Measurements from ENCODE around the gene FAM240A. TPM values are rescaled to one million over a fixed set of nuclear protein-coding genes. Genes with fewer than 3 reads are reported as not detected.
"Not testable (repeated sequence)": the region's sequence is repeated elsewhere in the genome, so short reads cannot be mapped to it uniquely, and the experiment has no call there.

Gene FAM240A
- total RNA-seq, 1 donor, result not detected

DNA sequence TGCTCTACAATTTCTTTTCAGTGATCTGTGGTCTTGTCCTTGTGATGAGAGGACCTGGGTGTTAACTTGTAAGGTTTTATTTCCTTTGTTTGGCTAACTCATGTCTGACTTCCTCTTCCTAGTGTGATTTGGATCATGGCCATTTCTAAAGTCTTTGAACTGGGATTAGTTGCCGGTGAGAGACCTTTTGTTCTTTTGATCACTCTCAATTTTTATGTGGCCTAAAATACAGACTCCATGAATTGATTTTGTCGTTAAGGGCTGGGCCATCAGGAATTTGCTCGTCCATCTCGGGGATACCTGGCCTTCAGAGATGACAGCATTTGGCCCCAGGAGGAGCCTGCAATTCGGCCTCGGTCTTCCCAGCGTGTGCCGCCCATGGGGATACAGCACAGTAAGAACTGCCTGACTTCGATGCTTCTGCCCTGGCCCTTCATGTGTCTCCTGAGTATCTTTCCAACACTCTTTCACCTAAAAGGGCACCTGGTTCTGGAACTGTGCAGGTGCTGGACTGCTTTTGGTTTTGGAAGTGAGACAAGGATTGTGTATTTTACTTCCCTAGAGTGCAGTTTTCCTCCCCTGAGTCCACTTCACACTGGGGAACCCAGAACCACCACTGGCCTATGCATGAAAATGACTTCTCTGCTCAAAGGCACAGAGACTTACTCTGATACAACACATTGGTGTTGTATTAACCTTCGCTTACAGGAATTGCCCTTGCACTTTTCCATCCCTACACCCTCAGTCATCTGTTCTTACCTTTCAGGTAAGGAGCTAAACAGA, 33.2 kb upstream of the FAM240A start:
- H3K4me3 ChIP-seq (ENCODE audit: low read depth, low read length), result no peak overlapping the region
- TF ChIP-seq, protein P1, sequence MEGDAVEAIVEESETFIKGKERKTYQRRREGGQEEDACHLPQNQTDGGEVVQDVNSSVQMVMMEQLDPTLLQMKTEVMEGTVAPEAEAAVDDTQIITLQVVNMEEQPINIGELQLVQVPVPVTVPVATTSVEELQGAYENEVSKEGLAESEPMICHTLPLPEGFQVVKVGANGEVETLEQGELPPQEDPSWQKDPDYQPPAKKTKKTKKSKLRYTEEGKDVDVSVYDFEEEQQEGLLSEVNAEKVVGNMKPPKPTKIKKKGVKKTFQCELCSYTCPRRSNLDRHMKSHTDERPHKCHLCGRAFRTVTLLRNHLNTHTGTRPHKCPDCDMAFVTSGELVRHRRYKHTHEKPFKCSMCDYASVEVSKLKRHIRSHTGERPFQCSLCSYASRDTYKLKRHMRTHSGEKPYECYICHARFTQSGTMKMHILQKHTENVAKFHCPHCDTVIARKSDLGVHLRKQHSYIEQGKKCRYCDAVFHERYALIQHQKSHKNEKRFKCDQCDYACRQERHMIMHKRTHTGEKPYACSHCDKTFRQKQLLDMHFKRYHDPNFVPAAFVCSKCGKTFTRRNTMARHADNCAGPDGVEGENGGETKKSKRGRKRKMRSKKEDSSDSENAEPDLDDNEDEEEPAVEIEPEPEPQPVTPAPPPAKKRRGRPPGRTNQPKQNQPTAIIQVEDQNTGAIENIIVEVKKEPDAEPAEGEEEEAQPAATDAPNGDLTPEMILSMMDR (IDR thresholded peaks at IDR 0.05; ENCODE audit: insufficient read depth, low read depth, low read length), result no peak

DNA sequence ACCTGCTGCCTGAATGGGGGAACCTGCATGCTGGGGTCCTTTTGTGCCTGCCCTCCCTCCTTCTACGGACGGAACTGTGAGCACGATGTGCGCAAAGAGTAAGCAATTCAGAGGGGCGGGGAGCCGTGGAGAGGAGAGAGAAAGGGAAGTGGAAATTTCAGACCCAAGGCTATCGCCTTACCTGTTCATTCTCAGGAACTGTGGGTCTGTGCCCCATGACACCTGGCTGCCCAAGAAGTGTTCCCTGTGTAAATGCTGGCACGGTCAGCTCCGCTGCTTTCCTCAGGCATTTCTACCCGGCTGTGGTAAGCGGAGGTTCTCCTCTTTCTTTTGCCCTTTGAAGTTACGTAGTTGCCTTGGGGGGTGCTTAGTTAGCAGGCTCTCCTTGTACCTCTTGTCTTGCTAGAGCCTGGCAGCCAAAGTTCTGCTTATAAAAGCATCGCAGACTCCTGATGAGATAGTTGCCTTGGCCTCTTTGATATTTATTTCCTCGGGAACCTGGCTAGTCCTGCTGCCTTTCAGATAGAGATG, 32.5 kb upstream of the FAM240A start:
- DNase-seq (ENCODE audit: low read depth), result no peak
- no peak overlapping the region for H3K4me3 ChIP-seq (ENCODE audit: low read depth, low read length)
- TF ChIP-seq, protein P1 (IDR thresholded peaks at IDR 0.05; ENCODE audit: insufficient read depth, low read depth, low read length), result no peak

More for the DNA sequence above, 33.2 kb upstream of the FAM240A start:
- no peak for DNase-seq (ENCODE audit: low read depth)

DNA sequence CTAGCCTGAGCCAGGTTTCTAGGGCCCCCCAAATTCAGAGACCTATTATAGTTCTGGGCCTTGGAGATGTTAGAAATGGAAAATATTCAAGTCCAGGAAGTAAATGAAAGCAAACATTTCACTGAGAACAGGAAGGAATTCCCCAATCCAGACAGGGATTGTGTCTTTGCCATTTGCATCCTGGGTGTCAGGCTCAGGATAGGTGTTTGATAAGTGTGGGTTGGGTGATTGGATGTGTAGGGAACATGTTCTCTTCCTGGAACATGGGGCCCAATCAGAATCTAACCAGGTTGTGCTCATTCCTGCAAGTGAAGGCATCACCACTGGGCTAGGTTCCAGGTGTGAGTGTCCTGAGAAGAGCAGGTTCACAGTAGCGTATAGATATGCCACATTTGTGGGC, 31.6 kb upstream of the FAM240A start:
- DNase-seq (ENCODE audit: low read depth), result no peak
- no peak overlapping the region for H3K4me3 ChIP-seq (ENCODE audit: low read depth, low read length)
- TF ChIP-seq, protein P1 (IDR thresholded peaks at IDR 0.05; ENCODE audit: insufficient read depth, low read depth, low read length), result no peak

DNA sequence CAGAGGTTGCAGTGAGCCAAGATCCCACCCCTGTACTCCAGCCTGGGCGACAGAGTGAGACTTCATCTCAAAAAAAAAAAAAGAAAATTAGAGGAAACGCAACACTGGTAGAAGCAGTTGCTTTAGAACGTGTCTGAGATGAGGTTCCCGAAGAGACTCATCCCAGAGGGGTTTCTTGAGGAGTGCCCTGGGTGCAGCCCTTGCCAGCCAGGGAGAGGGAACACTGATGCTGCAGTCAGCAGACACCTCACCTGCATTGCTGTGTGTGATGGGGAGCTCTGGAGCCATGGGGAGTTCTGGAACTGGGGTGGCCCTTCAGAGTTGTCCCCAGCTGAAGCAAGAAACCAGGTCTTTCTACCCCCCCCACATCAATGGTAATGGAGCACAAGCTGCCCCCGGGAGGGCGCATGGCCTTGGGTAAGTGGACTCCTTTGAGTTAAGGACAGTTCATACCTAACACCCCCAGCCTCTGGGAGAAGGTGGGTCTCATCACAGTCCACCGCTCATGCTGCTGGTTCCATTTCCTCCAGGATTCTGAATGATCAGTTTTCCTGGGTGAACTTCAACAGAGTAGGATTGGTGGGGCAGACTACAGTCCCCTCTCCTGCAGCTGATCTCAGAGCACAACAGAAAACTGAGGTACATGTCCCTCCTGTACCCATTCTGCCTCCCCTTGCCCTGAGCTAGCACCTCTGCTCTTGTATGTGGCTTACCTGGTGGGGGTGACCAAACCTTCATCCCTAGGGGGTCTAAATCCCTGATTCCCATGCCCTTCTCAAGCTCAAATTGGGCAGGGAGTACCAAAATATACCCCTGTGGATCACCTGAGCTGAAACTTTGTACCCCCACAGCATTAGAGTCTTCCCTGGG, 27.5 kb upstream of the FAM240A start:
- TF ChIP-seq, protein P1 (IDR thresholded peaks at IDR 0.05; ENCODE audit: insufficient read depth, low read depth, low read length), result no peak
- no peak overlapping the region for H3K4me3 ChIP-seq (ENCODE audit: low read depth, low read length)
- no peak for DNase-seq (ENCODE audit: low read depth)

DNA sequence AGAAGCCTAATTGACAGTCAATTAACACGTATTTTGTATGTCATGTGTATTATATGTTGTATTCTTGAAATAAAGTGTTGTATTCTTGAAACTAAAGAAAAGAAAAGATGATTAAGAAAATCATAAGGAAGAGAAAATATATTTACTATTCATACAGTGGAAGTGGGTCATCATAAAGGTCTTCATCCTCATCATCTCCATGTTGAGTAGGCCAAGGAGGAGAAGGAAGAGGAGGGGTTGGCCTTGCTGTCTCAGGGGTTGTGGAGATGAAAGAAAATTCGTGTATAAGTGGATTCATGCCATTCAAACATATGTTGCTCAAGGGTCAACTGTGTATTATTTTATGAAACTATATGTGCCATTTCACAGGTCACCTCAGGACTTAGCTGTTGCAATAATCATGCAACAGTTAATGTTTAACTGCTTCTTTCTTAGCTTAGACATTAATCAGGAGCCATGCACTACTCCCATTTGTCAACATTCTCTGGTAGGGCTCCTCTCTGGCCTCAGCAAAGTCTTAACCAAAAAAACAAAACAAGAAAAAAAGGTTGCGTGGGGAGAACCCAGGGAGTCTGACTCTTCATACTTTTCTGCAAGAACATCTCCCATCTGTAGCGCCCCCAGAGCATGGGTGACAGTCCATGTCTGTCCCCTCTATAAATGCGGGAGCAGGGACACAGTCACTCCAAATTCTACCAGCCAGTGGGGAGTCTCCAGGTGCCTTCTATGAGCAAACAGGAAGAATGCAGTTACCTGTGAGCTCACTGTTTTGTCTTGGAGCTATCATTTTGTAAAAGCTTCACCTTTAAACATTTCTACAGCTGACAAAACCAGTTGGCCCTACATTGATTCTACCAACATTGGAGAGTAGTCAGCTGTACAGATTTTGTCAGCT, 26.3 kb upstream of the FAM240A start:
- TF ChIP-seq, protein P1 (IDR thresholded peaks at IDR 0.05; ENCODE audit: insufficient read depth, low read depth, low read length), result no peak
- DNase-seq (ENCODE audit: low read depth), result no peak
- no peak overlapping the region for H3K4me3 ChIP-seq (ENCODE audit: low read depth, low read length)

DNA sequence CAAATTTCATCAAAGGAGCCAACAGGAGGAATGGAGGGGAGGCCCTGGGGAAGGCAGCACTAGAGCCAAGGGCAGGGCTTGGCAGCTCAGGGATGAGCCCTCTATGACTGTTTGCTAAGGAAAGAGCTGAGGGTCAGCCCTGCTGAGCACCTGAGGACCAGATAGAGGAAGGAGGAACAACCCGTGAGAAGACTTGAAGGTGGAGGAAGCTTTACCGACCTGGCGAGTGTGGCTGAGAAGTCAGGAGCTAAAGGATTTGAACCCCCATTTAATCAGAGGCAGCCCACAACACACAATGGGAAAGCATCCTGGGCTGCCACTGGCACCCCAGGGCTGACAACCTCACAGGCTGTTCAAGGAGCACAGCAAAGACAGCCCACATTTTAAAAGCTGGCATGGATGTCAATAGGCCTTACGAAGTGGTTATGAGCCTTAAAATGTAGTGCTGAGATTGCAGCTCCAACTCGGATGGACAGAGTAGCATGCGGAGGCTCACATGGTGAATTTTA, 25.5 kb upstream of the FAM240A start:
- no peak overlapping the region for H3K4me3 ChIP-seq (ENCODE audit: low read depth, low read length)
- TF ChIP-seq, protein P1 (IDR thresholded peaks at IDR 0.05; ENCODE audit: insufficient read depth, low read depth, low read length), result no peak
- DNase-seq (ENCODE audit: low read depth), result no peak

DNA sequence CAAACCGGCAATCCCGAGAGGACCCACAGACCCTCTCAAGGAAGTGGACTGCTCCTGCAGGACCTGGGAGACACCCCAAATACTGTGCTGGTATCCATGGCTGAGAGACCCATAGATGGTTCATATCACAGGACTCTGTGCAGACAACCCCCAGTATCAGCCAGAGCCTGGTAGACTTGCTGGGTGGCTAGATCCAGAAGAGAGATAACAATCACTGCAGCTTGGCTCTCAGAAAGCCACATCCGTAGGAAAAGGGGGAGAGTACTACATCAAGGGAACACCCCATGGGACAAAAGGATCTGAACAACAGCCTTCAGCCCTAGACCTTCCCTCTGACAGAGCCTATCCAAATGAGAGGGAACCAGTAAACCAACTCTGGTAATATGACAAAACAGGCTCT, 25.1 kb upstream of the FAM240A start:
- H3K4me3 ChIP-seq (ENCODE audit: low read depth, low read length); DNase-seq (ENCODE audit: low read depth): not testable (repeated sequence)

Measured in fibroblast of villous mesenchyme (primary cell).